Thymus (tissue), 11 donors: ENCODE data around the gene MOB2. TPM values are rescaled to one million over a fixed set of nuclear protein-coding genes. Genes with fewer than 3 reads are reported as not detected.
"Not testable (repeated sequence)": the region's sequence is repeated elsewhere in the genome, so short reads cannot be mapped to it uniquely, and the experiment has no call there.

ENCODE experiments used
- DNase-seq, 9 donors: peaks; one replicate each; pipeline ENCODE4 v3.0.0-alpha.2; 2013; ENCODE audit warnings: low spot score in 9 of 9, low read depth in 6 of 9, missing footprints in 1 of 9
- H3K27ac ChIP-seq, 2 donors: one replicate each; pipeline ENCODE4 v1.5.1; 2013; ENCODE audit warnings: control low read depth in 1 of 2, low read depth in 1 of 2, low read length in 1 of 2, mild to moderate bottlenecking in 1 of 2, moderate library complexity in 1 of 2
- H3K27me3 ChIP-seq, 2 donors: one replicate each; pipeline ENCODE4 v1.5.1; 2013; ENCODE audit warnings: low read length in 1 of 2; ENCODE audit not compliant: control insufficient read depth in 2 of 2, insufficient read depth in 1 of 2
- H3K36me3 ChIP-seq, 2 donors: one replicate each; pipeline ENCODE4 v1.5.1; 2013; ENCODE audit warnings: low read length in 1 of 2, mild to moderate bottlenecking in 1 of 2, moderate library complexity in 1 of 2; ENCODE audit not compliant: control insufficient read depth in 2 of 2, insufficient read depth in 2 of 2
- H3K4me1 ChIP-seq, 2 donors: one replicate each; pipeline ENCODE4 v1.5.1; 2013; ENCODE audit warnings: low read length in 2 of 2; ENCODE audit not compliant: control insufficient read depth in 2 of 2, insufficient read depth in 2 of 2
- H3K4me3 ChIP-seq, 2 donors: one replicate each; pipeline ENCODE4 v1.5.1; 2013; ENCODE audit warnings: low read length in 2 of 2, control low read depth in 1 of 2, mild to moderate bottlenecking in 1 of 2
- H3K9me3 ChIP-seq, 2 donors: one replicate each; pipeline ENCODE4 v1.5.1; 2013; ENCODE audit warnings: low read length in 1 of 2, mild to moderate bottlenecking in 1 of 2; ENCODE audit not compliant: control insufficient read depth in 2 of 2, insufficient read depth in 1 of 2
- WGBS: extraction: QIAGEN DNeasy Blood & Tissue Kit; methylation state at CpG from one replicate; pipeline ENCODE4 v1.1.7; 2013; 5-methylcytosine and 5-hydroxymethylcytosine counted together
- polyA plus RNA-seq: library from polyadenylated mRNA; stranded (reverse); fragments of 200-250 nt; gene quantifications from one replicate; pipeline ENCODE4 v1.2.3, GENCODE V29; 2013
- total RNA-seq: library from RNA; stranded (reverse); fragments of 120-200 nt; gene quantifications from one replicate; pipeline ENCODE4 v1.2.4, GENCODE V29; 2013
- donor health status: healthy.

MOB2 gene
- total and polyA plus RNA-seq, 2 donors, result 34.0 to 46.5 TPM

DNA sequence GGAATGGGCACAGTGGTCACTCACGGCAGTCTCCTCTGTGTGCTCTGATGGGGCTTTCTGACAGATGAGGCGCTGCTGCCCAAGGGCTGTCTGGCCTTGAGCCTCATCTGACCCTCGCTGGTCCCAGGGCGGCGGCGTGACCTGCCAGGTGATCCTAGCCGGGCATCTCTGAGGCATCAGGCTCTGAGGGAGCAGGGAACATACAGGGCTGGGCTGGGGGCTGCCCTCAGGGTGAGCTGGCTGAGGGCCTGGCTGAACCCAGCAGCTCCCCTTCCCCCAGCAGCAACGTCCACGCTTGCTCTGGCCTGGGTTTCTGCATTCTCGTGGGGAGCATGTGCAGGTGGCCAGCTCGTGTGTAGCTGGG is 47.6 kb downstream of the MOB2 start:
- Histone ChIP-seq H3K9me3 (no peaks in the 10 kb centered on the region), H3K27ac (no peak overlapping the region), H3K27me3 (peaks cover 0 to 6% of the 10 kb centered on the region in 2 donors), H3K4me1 (no peaks in the 10 kb centered on the region), H3K36me3 (no peaks in the 10 kb centered on the region), H3K4me3 (no peak overlapping the region)
- 81% methylated on average over 11 of the region's 11 CpGs for WGBS
- no peak for DNase-seq

- peaks cover 0 to 6% of the 10 kb centered on the region in 2 donors for H3K27me3 ChIP-seq
- H3K9me3 ChIP-seq, result no peaks in the 10 kb centered on the region
- no peak overlapping the region for H3K4me3 ChIP-seq
- DNase-seq, result no peak
- no peaks in the 10 kb centered on the region for H3K4me1 ChIP-seq
- 89% methylated on average over 19 of the region's 19 CpGs for WGBS
- no peaks in the 10 kb centered on the region for H3K36me3 ChIP-seq
- no peak overlapping the region for H3K27ac ChIP-seq
Measured at GRCh38 chr11:1438261-1438966, 48.2 kb downstream of the MOB2 start.

- WGBS, result 71% methylated on average over 6 of the region's 6 CpGs
- Histone ChIP-seq H3K4me1 (no peaks in the 10 kb centered on the region), H3K27me3 (peaks cover 0 to 6% of the 10 kb centered on the region in 2 donors), H3K36me3 (no peaks in the 10 kb centered on the region), H3K9me3 (no peaks in the 10 kb centered on the region), H3K4me3 (no peak overlapping the region), H3K27ac (no peak overlapping the region)
- DNase-seq, result no peak
Measured at GRCh38 chr11:1437500-1437899, 49.1 kb downstream of the MOB2 start.

DNA sequence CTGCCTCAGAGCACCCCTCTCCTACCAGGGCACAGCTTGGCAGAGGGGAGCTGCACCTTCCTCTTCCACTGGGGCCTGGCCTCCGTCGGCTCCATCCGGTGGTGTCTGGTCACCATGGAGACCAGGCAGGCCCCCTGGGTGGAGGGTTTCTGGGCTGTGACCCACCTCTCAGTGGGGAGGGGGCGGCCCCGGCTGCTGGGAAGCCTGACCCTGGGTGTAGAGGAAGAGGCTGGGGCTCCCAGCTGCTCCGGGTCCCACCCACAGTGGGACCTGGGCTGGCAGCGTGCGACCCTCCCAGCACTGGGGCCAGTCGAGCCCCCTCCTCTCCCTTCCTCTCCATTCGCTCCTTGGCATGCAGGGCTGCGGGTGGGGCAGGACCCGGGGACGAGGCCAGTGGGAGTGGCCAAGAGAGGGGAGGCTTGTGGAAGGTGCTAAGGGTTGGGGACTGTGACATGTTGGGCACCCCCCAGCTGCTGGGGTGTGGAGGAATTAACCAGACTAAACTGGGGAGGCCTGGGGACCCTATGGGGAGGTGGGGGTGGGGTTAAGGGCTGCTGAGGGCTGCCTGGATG is 50.0 kb downstream of the MOB2 start:
- WGBS, result 10% methylated on average over 13 of the region's 13 CpGs
- Histone ChIP-seq H3K4me3 (no peak overlapping the region), H3K27ac (no peak overlapping the region), H3K4me1 (no peaks in the 10 kb centered on the region), H3K27me3 (peaks cover 0 to 6% of the 10 kb centered on the region in 2 donors), H3K36me3 (no peaks in the 10 kb centered on the region), H3K9me3 (no peaks in the 10 kb centered on the region)
- no peak for DNase-seq

DNA sequence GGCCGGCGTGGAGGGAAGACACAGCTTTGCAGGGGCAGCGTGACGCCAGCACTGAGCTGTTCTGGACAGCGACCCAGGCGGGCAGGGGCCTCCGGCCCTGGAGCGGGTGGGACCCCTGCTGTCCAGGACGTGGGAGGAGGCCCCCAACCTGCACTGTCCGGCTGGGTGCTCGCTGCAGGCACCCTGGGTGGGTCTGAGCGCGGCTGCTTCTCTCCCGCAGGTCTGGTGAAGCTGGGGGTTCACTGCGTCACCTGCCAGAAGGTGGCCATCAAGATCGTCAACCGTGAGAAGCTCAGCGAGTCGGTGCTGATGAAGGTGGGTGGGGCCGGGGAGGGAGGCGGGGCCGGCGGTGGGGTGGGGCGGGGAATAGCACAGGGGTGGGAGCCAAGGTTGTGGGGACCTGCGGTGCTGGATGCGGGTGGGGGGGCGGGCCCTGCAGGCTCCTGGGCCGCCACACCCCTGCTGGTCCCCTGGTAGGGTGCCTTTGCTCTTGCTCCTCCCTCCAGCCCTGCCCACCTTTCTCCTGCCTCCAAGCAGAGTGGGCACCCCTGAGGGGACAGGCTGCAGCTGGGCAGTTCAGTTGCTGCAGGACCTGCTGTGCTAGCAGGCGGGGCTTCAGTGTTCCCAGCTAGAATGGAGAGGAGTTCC is 50.6 kb downstream of the MOB2 start:
- WGBS, result 13% methylated on average over 29 of the region's 29 CpGs
- DNase-seq, result no peak
- Histone ChIP-seq H3K9me3 (no peaks in the 10 kb centered on the region), H3K27ac (no peak overlapping the region), H3K27me3 (peaks cover 0 to 6% of the 10 kb centered on the region in 2 donors), H3K4me3 (no peak overlapping the region), H3K36me3 (no peaks in the 10 kb centered on the region), H3K4me1 (no peaks in the 10 kb centered on the region)

DNA sequence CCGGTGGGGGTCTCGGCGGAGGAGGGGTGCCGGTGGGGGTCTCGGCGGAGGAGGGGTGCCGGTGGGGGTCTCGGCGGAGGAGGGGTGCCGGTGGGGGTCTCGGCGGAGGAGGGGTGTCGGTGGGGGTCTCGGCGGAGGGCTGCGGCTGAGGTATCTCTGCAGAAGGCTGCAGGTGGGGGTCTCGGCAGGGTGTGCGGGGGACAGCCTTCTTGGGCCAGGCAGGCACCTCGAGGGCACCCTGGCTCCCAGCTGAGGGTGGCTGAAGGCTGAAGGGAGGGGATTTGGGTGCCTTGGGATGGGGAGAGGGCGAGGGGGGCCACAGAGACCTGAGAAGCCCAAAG is 51.1 kb downstream of the MOB2 start:
- H3K4me1 ChIP-seq, H3K36me3 ChIP-seq, H3K9me3 ChIP-seq, H3K27ac ChIP-seq, H3K4me3 ChIP-seq, DNase-seq, H3K27me3 ChIP-seq: not testable (repeated sequence)
- WGBS, result 86% methylated on average over 13 of the region's 20 CpGs

DNA sequence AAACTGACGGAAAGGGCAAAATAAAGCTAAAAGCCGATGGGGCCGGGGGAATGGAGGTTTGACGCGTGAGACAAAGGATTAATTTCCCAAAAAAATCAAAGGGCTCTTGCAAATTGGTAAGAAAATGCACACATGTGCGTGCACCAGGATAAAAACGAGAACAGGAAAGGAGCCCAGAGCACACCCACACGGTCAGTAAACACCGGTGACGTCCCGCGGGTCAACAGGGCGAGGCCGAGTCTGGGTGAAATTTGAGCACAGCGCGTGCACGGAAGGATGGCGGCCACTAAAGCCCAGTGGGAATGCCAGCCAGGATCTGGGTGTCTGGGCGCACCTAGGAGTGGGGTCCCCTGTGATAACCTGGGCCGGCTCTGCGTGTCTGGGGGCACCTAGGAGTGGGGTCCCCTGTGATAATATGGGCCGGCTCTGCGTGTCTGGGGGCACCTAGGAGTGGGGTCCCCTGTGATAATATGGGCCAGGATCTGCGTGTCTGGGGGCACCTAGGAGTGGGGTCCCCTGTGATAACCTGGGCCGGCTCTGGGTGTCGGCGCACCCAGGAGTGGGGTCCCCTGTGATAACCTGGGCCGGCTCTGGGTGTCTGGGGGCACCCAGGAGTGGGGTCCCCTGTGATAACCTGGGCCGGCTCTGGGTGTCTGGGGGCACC is 52.5 kb downstream of the MOB2 start:
- Histone ChIP-seq H3K36me3 (no peaks in the 10 kb centered on the region), H3K27ac (no peak overlapping the region), H3K4me1 (no peaks in the 10 kb centered on the region), H3K4me3 (no peak overlapping the region), H3K27me3 (peaks cover 0 to 6% of the 10 kb centered on the region in 2 donors), H3K9me3 (no peaks in the 10 kb centered on the region)
- WGBS, result 87% methylated on average over 29 of the region's 29 CpGs
- no peak for DNase-seq

DNA sequence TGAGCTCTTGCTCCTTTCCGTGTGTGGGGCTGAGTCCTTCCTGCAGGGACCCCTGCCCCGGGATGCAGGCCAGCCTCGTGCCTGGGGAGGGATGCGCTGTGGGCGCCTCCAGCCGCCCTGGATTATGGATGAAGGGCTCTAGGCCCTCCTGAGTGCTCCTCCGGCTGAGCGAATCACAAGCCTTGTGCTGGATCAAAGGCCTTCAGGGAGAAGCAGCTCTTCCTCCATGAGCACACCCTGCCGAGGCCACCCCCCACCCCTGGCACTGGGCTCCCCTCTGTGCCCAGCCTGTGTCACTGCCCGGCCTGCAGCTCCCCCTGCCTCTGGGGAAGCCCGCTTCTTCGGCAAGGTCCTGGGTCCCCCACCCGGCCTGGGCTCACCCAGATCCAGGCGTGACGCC is 53.0 kb downstream of the MOB2 start:
- Histone ChIP-seq H3K4me3 (no peak overlapping the region), H3K27me3 (peaks cover 0 to 6% of the 10 kb centered on the region in 2 donors), H3K9me3 (peaks cover 0 to under 1% of the 10 kb centered on the region in 2 donors), H3K27ac (no peak overlapping the region), H3K36me3 (no peaks in the 10 kb centered on the region), H3K4me1 (no peaks in the 10 kb centered on the region)
- WGBS, result 87% methylated on average over 15 of the region's 15 CpGs
- DNase-seq, result no peak

- Histone ChIP-seq H3K4me1 (no peaks in the 10 kb centered on the region), H3K27me3 (no peaks in the 10 kb centered on the region), H3K9me3 (peaks cover 0 to 1% of the 10 kb centered on the region in 2 donors), H3K27ac (no peak overlapping the region), H3K36me3 (no peaks in the 10 kb centered on the region), H3K4me3 (no peak overlapping the region)
- WGBS, result 92% methylated on average over 20 of the region's 22 CpGs
- no peak for DNase-seq
Measured at GRCh38 chr11:1428762-1429316, 57.7 kb downstream of the MOB2 start.
